Gastrocnemius medialis (tissue), 4 donors: Measurements from ENCODE around the gene MAPK6.

Experiments
- POLR2A ChIP-seq, 2 donors: fragments of 450-650 bp; IDR thresholded peaks; one replicate each; pipeline ENCODE4 v1.6.1; 2017; ENCODE audit warnings: antibody characterized with exemption in 2 of 2, mild to moderate bottlenecking in 2 of 2, moderate library complexity in 2 of 2
- TF ChIP-seq, protein P1 (sequence below), 5 experiments: fragments of 450-650 bp in 3 of 5; fragments of 200-600 bp in 2 of 5; sonication (generic) in 2 of 5; IDR thresholded peaks in 4 of 5; conservative IDR thresholded peaks in 1 of 5; 1 replicate in 4 of 5; 2 replicates in 1 of 5; pipeline ENCODE4 v1.5.1; 2016 to 2019; ENCODE audit warnings: antibody characterized with exemption in 5 of 5, mild to moderate bottlenecking in 3 of 5, moderate library complexity in 3 of 5

DNA sequence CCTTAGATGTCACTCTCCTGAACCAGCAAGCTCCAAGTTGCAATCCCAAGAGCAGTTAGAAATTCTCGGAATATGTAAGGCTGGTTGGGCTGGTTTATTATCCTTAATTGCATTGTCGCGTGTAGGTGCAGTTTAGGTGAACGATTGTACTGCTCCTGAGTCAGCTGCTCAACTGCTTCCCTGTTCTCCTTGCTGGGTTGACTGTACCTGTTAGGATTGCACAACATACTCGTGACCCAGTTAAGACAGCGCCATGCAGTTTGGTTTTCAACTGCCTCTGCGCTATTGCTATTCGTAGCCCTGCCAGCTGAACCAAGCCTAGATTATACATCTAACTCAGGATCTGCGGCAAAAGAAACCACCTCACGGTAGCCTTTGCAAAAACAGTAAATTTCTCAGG lies 52.6 kb downstream of the MAPK6 start:
- TF ChIP-seq POLR2A (IDR thresholded peaks at IDR 0.05) = no peak
- TF ChIP-seq, protein P1, sequence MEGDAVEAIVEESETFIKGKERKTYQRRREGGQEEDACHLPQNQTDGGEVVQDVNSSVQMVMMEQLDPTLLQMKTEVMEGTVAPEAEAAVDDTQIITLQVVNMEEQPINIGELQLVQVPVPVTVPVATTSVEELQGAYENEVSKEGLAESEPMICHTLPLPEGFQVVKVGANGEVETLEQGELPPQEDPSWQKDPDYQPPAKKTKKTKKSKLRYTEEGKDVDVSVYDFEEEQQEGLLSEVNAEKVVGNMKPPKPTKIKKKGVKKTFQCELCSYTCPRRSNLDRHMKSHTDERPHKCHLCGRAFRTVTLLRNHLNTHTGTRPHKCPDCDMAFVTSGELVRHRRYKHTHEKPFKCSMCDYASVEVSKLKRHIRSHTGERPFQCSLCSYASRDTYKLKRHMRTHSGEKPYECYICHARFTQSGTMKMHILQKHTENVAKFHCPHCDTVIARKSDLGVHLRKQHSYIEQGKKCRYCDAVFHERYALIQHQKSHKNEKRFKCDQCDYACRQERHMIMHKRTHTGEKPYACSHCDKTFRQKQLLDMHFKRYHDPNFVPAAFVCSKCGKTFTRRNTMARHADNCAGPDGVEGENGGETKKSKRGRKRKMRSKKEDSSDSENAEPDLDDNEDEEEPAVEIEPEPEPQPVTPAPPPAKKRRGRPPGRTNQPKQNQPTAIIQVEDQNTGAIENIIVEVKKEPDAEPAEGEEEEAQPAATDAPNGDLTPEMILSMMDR (IDR thresholded peaks at IDR 0.05 in 4 of 5, conservative IDR thresholded peaks at IDR 0.05 in 1 of 5) = no peak
